NB4 (cell line): ENCODE data around the gene CACNA1D.

Experiments
- POLR2A ChIP-seq: IDR thresholded peaks from 2 replicates; pipeline ENCODE4 v1.6.1; 2011; ENCODE audit warnings: mild to moderate bottlenecking; ENCODE audit not compliant: insufficient read length; ENCODE audit errors: extremely low read depth
- TF ChIP-seq, protein P1 (sequence below): IDR thresholded peaks from one replicate; pipeline ENCODE4 v1.5.1; 2012; ENCODE audit warnings: low read depth, low read length

DNA sequence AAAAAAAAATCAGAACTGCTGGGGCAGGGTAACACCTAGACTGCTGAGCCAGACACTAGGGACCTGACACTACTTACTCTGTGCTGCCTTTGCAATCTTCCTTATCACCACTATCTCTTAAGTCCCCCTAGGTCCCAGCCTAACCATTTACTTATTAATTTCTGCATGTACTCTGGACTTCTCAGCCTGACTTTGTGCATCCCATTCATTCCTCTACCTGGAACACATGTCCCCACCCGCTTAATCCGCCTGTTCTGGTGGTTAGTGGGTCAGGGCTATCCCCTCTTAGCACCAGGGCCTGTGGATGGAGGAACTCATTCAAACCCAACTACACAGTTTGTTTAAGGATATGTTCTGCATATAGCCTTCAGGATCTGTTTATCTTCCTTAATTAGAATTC is 5.0 kb upstream of the CACNA1D start:
- no peak for TF ChIP-seq POLR2A
- TF ChIP-seq, protein P1, sequence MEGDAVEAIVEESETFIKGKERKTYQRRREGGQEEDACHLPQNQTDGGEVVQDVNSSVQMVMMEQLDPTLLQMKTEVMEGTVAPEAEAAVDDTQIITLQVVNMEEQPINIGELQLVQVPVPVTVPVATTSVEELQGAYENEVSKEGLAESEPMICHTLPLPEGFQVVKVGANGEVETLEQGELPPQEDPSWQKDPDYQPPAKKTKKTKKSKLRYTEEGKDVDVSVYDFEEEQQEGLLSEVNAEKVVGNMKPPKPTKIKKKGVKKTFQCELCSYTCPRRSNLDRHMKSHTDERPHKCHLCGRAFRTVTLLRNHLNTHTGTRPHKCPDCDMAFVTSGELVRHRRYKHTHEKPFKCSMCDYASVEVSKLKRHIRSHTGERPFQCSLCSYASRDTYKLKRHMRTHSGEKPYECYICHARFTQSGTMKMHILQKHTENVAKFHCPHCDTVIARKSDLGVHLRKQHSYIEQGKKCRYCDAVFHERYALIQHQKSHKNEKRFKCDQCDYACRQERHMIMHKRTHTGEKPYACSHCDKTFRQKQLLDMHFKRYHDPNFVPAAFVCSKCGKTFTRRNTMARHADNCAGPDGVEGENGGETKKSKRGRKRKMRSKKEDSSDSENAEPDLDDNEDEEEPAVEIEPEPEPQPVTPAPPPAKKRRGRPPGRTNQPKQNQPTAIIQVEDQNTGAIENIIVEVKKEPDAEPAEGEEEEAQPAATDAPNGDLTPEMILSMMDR = no peak
